ENCODE measurements around the gene ZG16. TPM values are rescaled to one million over a fixed set of nuclear protein-coding genes. Genes with fewer than 3 reads are reported as not detected.

Gene ZG16
- polyA plus RNA-seq, 1 donor (not counting 4 experiments of a cell fraction or from before 2014, with no cell fraction given) = not detected

DNA sequence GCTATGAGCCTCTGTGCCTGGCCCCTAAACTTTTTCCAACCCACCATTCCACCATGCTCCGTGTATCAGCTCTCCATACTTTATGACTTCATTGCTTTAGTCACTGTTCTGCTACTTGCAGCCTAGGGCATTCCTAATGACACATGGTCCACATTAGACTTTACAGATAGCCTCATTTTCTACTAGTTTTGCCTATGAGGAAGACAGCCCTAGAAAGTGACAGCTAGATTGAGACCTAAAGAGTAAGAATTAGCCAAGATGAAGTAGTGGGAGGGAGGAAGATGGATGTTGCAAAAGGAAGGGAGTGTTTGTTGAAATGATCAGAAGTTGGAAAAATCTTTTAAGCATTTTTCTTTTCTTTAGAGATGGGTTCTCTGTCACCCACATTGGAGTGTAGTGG is 43.3 kb upstream of the ZG16 start:
- no peak overlapping the region for H3K27ac ChIP-seq (ENCODE audit: control insufficient read depth, insufficient read depth, low read length)
- H3K79me2 ChIP-seq (ENCODE audit: control insufficient read depth, insufficient read depth, low read length) = no peaks in the 10 kb centered on the region
- dilution Hi-C loops (cut with MboI; ENCODE audit: extremely low pct_ligation_motif_present, low sequenced_read_pairs) = no loop called here
- no peak for FAIRE-seq
- no peak overlapping the region for H3K9ac ChIP-seq (ENCODE audit: control insufficient read depth, extremely low read depth, insufficient read depth, low read length)
- no peak overlapping the region for H2AFZ ChIP-seq (ENCODE audit: control insufficient read depth, low read length)
- no peak overlapping the region for H3K4me2 ChIP-seq (ENCODE audit: control insufficient read depth, extremely low read depth, insufficient read depth, low read depth, low read length)
- H3K9me3 ChIP-seq (ENCODE audit: control insufficient read depth, low read depth, low read length) = no peaks in the 10 kb centered on the region
- TF ChIP-seq EZH2 (IDR thresholded peaks at IDR 0.05; ENCODE audit: low read length) = no peak
- TF ChIP-seq, protein P1, sequence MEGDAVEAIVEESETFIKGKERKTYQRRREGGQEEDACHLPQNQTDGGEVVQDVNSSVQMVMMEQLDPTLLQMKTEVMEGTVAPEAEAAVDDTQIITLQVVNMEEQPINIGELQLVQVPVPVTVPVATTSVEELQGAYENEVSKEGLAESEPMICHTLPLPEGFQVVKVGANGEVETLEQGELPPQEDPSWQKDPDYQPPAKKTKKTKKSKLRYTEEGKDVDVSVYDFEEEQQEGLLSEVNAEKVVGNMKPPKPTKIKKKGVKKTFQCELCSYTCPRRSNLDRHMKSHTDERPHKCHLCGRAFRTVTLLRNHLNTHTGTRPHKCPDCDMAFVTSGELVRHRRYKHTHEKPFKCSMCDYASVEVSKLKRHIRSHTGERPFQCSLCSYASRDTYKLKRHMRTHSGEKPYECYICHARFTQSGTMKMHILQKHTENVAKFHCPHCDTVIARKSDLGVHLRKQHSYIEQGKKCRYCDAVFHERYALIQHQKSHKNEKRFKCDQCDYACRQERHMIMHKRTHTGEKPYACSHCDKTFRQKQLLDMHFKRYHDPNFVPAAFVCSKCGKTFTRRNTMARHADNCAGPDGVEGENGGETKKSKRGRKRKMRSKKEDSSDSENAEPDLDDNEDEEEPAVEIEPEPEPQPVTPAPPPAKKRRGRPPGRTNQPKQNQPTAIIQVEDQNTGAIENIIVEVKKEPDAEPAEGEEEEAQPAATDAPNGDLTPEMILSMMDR (optimal IDR thresholded peaks at IDR 0.05 in 1 of 3, IDR thresholded peaks at IDR 0.05 in 1 of 3, conservative IDR thresholded peaks at IDR 0.05 in 1 of 3; ENCODE audit: extremely low read depth in 1 of 3, insufficient read depth in 2 of 3, low read length in 3 of 3) = no peak
- no peaks in the 10 kb centered on the region for H3K4me1 ChIP-seq (ENCODE audit: control insufficient read depth, extremely low read depth, insufficient read depth, low read length)
- DNase-seq (ENCODE audit: low read depth, low spot score) = no peak
- no peaks in the 10 kb centered on the region for H3K36me3 ChIP-seq (ENCODE audit: control insufficient read depth in 2 of 2, extremely low read depth in 1 of 2, insufficient read depth in 2 of 2, low read length in 2 of 2)
- H3K9me1 ChIP-seq (ENCODE audit: control insufficient read depth, extremely low read depth, insufficient read depth, low read length) = no peaks in the 10 kb centered on the region
- H4K20me1 ChIP-seq (ENCODE audit: control insufficient read depth, extremely low read depth, insufficient read depth, low read length) = no peaks in the 10 kb centered on the region
- H3K4me3 ChIP-seq (ENCODE audit: control insufficient read depth in 2 of 3, extremely low read depth in 1 of 3, insufficient read depth in 2 of 3, low read depth in 1 of 3, low read length in 3 of 3) = no peak overlapping the region
- no peaks in the 10 kb centered on the region for H3K27me3 ChIP-seq (ENCODE audit: control insufficient read depth, extremely low read depth, insufficient read depth, low read length)

DNA sequence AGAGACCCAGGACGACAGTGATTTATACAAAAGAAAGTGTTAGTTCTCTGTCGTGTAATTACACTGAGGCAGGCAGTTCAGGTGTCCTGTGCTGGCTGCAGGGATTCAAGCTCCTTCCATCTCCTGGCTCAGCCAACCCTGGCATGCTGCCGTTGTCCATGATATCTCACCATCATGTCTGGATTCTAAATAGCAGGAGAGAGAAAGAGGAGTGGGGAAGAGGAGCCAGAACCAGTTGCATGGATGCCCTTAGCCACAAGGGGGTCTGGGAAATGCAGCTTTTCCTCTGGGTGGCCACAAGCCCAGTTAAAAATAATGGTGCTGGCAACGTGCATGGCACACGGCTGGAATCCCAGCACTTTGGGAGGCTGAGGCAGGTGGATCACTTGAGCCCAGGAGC is 41.9 kb upstream of the ZG16 start:
- Histone ChIP-seq H3K9me3 (ENCODE audit: control insufficient read depth, low read depth, low read length) (no peaks in the 10 kb centered on the region), H3K27me3 (ENCODE audit: control insufficient read depth, extremely low read depth, insufficient read depth, low read length) (no peaks in the 10 kb centered on the region), H4K20me1 (ENCODE audit: control insufficient read depth, extremely low read depth, insufficient read depth, low read length) (no peaks in the 10 kb centered on the region), H3K36me3 (ENCODE audit: control insufficient read depth in 2 of 2, extremely low read depth in 1 of 2, insufficient read depth in 2 of 2, low read length in 2 of 2) (no peaks in the 10 kb centered on the region), H3K4me3 (ENCODE audit: control insufficient read depth in 2 of 3, extremely low read depth in 1 of 3, insufficient read depth in 2 of 3, low read depth in 1 of 3, low read length in 3 of 3) (no peak overlapping the region), H3K4me1 (ENCODE audit: control insufficient read depth, extremely low read depth, insufficient read depth, low read length) (no peaks in the 10 kb centered on the region), H3K79me2 (ENCODE audit: control insufficient read depth, insufficient read depth, low read length) (no peaks in the 10 kb centered on the region), H3K4me2 (ENCODE audit: control insufficient read depth, extremely low read depth, insufficient read depth, low read depth, low read length) (no peak overlapping the region), H3K27ac (ENCODE audit: control insufficient read depth, insufficient read depth, low read length) (no peak overlapping the region), H3K9ac (ENCODE audit: control insufficient read depth, extremely low read depth, insufficient read depth, low read length) (no peak overlapping the region), H3K9me1 (ENCODE audit: control insufficient read depth, extremely low read depth, insufficient read depth, low read length) (no peaks in the 10 kb centered on the region), H2AFZ (ENCODE audit: control insufficient read depth, low read length) (no peak overlapping the region)
- DNase-seq (ENCODE audit: low read depth, low spot score) = no peak
- dilution Hi-C loops (cut with MboI; ENCODE audit: extremely low pct_ligation_motif_present, low sequenced_read_pairs) = no loop called here
- FAIRE-seq = no peak
- TF ChIP-seq, protein P1 (optimal IDR thresholded peaks at IDR 0.05 in 1 of 3, IDR thresholded peaks at IDR 0.05 in 1 of 3, conservative IDR thresholded peaks at IDR 0.05 in 1 of 3; ENCODE audit: extremely low read depth in 1 of 3, insufficient read depth in 2 of 3, low read length in 3 of 3) = no peak
- no peak for TF ChIP-seq EZH2 (IDR thresholded peaks at IDR 0.05; ENCODE audit: low read length)
